ENCODE measurements around the gene SCN2B.

- TF ChIP-seq, protein P1, sequence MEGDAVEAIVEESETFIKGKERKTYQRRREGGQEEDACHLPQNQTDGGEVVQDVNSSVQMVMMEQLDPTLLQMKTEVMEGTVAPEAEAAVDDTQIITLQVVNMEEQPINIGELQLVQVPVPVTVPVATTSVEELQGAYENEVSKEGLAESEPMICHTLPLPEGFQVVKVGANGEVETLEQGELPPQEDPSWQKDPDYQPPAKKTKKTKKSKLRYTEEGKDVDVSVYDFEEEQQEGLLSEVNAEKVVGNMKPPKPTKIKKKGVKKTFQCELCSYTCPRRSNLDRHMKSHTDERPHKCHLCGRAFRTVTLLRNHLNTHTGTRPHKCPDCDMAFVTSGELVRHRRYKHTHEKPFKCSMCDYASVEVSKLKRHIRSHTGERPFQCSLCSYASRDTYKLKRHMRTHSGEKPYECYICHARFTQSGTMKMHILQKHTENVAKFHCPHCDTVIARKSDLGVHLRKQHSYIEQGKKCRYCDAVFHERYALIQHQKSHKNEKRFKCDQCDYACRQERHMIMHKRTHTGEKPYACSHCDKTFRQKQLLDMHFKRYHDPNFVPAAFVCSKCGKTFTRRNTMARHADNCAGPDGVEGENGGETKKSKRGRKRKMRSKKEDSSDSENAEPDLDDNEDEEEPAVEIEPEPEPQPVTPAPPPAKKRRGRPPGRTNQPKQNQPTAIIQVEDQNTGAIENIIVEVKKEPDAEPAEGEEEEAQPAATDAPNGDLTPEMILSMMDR (IDR thresholded peaks at IDR 0.05), result no peak
- TF ChIP-seq ZFX (IDR thresholded peaks at IDR 0.05; ENCODE audit: borderline replicate concordance), result no peak
Measured at GRCh38 chr11:118200497-118200896, 24.1 kb upstream of the SCN2B start.

All from 22Rv1 (cell line).